ENCODE results near the gene CMKLR1.

CMKLR1 gene

DNA sequence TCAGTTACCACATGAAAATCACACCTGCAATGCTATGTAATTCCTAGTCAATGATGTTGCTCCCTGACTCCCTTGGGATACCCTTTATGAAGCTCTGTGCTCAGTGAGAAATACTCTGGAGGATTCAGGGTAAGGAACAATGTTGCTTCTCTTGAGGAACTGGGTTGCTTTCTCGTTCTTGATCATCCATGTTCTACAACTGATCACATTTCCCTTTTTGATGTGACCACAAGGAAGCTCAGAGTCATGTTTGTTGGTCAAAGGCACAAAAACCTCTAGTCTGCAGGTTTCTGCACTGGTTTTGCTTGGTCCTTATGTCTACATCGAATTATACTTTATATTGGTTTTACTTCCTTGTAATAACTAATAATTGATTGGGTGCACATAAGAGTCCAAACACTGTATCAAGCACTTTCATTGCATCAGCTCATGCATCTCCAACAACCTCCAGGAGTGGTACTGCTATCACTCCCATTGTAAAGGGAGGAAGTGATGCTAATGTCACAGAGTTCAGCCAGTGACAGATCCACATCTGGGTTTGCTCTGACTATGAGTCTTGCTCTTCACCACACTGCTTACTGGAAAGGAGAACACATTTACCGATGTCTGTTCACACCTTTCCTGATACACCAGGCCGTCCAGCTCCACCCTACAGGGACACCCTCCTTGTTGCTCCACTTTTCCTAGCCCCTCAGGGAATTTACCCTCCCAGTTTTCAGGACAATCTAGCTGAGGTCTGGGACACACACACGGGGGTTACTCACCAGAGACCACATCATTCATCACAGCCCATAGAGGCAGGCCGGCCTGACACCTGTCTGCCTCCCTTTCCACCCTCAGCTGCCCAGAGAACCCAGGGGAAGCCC, 41.0 kb downstream of the CMKLR1 start:
- no peak for DNase-seq

DNA sequence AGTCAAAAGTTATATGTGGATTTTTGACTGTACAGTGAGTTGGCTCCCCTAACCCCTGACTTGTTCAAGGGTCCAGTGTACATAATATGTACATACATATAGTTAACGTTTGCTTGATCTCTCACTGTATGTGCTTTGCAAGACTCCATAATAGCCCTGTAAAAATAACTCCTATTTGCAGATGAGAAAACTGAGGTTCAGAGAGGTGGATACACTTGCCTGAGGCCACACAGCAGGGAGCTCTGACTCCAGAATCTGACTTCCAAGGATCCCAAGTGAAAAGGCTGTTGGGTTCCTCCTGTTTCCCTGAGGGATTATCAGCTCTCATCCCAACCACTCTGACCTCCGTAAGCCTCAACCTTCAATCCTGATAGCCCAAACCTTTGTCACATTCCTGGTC, 41.7 kb downstream of the CMKLR1 start:
- DNase-seq, result no peak

DNA sequence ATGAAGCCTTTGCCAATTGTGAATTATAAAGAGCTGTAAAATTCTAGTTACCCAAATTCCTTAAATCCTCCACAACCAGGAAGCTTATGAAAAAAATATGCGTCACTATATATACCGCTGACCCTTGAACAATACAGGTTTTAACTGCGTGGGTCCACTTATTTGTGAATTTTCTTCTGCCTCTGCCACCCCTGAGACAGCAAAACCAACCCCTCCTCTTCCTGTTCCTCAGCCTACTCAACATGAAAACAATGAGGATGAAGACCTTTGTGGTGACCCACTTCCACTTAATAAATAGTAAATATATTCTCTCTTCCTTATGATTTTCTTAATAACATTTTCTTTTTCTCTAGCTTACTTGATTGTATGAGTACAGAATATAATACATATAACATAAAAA, 42.2 kb downstream of the CMKLR1 start:
- peak; percentile 19 for DNase-seq

DNA sequence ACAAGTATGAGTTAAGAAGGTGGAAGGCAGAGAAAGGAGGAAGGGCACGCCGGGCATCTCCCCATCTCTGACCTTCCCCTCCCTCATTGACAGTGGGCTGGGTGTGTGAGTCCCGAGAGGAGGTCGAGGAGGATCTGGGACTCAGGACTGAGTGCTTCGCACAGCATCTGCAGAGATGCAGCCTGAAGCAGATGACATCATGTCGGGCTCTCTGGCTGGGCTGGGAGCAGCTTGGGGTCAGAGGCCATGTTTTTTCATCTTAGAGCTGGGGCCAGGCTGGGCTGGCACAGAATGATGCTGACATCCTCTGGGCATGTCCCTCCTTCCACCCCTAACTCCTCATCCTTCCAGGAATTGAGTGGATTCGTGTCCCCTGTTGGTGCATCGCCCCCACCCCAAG, 43.5 kb downstream of the CMKLR1 start:
- no peak for DNase-seq

DNA sequence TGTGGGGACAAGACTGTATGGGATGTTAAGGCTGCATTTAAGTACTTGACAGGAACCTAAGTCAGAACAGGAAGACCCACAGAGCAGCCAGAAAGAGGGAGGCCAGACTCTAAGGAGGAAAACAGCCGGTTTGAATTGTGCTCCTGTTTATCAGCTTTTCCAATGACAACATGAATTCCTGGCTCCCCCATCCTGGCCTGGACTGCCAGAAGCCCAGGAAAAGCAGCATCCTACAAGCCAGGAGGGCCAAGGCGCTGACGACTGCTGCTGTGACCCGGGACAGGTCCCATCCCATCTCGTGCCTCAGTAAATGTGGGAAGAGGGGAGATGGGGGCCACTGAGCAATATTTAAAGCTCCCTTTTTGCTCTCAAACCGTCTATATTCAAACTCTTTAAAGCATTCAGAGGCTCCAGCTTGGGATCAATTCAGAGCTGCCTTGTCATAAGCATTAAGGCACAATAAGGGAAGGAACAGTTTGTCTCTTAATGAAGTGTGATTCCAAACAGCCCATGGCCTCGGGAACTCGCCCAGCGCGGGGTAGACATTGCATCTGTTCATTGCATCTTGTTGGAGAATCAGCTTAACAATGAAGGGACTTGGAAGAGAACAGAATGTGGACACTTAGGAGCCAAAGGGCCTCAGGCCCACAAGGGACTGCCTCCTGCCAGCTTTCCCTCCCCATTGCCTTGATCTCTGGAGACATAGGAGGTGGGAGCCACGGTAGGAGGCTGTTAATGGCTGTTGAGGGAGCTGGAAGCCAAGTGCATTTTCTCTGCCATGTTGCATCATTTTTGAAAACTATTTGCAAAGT, 49.6 kb downstream of the CMKLR1 start:
- no peak for DNase-seq

DNA sequence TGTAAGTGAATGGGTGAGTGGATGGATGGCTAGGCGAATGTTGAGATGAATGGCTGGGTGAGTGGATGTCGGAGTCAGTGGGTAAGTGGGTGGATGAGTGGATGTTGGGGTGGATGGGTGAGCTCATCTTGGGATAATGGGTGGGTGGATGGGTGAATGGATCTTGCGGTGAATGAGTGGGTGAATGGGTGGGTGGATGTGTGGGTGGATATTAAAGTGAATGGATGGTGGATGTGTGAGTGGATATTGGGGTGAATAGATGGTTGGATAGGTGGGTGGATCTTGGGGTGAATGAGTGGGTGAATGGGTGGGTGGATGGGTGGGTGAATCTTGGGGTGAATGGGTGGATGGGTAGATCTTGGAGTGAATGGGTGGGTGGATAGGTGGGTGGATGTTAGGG, 51.9 kb downstream of the CMKLR1 start:
- DNase-seq, result no peak

DNA sequence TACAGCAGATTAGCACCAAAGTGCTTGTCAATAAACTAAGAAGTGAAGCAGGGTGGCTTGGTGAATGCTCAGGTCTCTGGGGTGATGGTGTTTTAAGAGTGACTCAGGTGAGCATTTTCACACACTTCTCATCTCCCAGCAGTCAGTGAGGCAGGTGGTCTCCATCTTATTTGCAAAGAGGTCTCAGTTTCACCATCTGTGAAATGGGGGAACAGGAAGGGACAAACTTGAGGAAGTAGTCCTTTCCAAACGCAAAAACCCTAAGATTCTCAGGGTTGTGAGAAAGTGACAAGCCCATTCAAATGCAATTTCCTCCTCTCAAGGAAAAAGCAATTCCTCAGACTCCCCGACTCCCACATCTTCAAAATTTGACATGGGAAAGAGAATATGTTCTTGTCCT, 54.1 kb downstream of the CMKLR1 start:
- DNase-seq, result no peak

DNA sequence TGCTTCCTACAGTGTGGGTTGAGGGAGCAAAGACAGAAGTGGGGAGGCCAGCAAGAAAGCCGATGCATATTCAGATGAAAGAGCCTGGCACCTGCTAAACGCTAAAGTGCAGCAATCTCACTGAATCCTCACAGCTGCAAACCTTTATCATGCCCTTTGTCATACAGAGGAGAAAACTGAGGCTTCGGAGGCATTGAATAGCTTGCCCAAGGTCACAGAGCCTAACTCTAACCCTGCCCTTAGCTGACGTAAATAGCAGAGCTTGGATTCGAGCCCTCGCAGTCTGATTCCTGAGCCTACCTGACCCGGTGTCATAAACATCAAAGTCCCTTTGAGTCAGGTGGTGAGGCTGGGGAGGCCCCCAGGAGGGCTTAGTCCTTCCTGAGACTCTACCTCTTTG, 54.9 kb downstream of the CMKLR1 start:
- no peak for DNase-seq

DNA sequence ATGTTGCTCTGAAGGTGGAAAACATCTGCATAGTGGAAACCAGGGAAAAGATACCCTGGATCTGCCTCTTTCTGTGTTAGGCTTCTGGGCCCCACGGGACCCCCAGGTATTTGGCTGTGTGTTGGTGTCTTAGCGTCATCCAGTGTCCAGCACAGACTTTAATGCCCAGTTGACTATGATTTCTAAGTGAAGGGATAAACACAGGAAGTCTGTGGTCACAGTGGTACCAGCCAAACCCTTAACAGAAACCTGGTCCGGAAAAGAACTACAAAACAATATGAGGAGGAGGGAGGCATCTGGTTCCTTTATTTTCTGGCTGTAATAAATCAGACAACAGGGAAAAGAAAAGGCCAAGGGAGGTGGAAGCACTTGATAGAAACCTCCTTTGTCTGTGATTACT, 56.4 kb downstream of the CMKLR1 start:
- DNase-seq, result no peak

DNA sequence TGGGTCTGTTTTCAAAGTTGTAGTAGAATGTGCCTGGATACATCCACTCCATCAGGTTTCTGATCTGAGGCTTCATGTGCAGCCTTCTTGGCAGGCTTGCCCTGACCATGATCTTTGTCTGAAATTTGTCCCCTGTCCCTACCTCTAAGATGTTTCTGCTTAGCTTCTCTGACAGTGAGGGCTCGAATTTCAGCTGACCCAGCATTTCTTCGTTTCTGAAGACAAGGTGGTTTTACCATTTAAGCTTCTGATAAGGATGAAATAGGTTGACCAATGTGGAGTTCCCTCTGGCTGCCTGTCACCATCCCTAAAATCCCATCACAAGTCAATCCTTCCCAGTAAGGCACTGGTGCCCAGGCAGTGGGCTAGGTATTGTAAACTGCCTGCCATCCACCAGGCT, 57.0 kb downstream of the CMKLR1 start:
- DNase-seq, result no peak

DNA sequence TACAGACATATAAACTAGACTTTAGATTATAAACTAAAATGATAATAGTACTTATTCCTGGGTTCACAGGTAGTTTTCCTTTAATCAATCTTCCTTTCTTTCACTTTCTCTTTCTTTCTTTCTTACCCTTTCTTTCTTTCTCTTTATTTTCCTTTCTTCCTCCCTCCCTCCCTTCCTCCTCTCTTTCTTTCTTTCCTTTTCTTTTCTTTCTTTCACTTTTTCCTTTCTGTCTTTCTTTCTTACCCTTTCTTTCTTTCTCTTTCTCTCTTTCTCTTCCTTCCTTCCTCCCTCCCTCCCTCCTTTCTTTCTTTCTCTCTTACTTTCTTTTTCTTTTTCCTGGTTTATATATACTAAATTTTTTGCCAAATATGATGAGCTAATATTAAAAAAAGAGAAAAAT, 61.5 kb downstream of the CMKLR1 start:
- DNase-seq, result no peak

DNA sequence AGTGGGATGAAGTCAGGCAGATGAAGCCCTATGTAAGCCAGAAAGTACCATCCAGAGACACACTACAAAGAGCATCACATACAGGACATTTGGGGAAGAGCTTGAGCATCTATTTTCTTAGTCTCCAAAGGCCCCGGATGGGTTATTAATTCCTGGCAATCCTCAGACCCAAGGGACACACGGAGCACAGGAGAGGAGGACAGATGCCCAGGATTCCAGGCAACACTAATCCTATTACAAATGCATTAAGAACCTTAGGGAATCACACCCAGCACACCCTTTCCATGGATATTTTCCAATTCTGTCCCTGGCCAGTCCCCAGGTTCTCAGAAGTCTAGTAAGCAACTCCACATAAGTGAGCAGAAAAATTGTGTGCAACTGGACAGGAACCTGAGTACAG, 65.9 kb downstream of the CMKLR1 start:
- no peak for DNase-seq

DNA sequence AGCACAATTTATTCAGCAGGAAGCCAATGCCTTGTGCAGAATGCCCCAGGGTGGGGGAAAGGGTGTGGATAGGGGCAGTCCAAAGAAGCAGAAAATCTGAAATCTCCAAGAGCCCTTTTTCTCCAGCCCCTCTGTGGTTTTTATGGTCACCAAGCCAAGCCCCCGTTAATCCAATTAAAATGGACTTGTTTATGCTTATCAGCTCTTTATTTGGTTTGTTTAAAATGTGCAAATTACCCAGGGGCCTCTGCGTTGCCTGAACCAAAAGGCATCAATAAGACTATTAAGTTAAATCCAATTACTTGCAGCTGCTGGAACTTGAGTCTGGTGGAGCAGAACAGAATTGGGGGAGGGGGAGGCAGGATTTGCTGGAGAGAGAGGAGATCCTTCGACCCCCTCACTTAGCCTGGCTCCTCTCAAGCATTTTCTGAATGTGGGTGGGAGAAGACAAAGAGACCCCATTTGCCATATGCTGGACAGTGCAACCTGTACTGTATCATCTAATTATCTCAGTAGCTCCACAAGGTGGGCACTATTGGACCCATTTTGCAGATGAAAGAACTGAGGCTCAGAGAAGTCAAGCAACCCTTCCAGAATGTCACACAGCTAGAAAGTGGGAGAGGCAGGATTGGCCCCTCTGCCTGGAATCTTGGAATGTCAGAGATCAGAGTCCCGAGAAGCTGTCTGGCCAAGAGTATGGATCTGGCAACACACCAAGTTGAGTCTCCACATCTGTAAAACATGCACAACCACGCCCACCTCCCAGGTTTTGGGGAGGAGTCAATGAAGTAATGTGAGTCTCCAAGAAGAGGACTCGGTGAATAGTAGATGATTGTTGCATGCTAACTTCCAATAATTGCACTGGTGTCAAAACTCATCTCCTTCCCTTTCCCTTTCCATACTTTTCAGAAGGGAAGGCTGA, 66.9 kb downstream of the CMKLR1 start:
- no peak for DNase-seq

DNA sequence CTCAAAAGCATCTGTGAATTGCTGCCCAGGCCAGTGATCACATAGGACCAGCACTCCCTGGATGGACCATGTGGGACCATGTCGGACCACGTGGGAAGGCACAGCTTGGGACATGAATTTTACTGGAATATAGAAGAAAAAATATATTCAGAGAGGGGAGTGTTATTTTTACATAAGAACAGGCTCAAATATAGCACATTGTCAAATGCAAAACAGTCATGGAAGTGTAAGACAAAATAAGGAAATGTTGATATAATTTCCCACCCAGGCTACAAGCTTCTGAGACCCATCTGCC, 68.3 kb downstream of the CMKLR1 start:
- DNase-seq, result no peak

DNA sequence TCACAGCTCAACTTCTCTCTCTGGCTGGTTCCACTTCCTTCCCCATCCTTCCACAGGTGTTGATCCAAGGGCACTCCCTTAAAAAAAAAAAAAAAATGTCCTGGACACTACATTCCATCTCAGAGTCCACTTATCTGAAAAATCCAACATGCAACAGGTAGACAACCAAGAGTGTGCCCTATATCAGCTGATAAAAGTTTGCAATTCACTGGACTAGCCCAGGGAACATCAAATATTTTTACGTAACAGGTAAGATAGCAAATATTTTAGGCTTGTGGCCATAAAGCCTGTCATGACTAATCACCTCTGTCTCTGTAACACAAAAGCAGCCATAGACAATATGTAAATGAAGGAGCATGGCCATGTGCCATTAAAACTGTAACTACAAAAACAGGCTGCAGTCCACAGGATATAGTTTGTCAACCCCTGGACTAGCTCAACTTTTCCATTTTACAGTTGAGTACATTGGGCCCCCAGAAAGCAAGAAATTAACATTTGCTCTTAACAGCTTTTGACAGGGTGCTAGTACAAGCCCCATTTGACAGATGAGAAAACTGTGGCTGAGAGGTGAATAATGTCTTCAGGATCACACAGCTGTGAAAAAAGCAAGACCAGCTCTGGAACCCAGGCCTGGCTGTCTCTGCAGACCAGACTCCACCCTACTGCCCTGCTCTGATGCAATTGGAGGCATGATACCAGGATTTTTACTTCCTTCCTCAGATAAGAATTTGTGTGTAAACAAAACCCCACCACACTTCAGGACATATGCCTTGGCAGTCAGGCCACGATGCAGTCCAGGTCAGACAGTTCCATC, 68.9 kb downstream of the CMKLR1 start:
- no peak for DNase-seq

DNA sequence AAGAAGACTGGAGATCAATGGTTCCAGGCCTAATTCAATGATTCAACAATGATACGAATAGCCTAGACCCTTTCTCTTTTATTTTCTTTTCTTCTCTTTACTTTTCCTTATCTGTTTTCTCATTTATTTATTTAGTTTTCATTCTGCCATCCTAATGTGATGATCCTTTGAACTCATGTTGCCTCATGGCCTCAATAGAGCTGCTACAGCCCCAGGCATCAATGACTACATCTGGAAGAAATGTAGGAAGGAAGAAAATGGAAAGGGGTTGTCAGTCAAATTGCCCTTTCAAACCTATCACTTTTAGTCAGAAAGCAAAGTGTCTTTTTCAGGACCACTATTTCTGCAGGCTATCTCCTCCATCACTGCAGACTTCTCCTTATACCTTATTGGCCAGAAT, 69.9 kb downstream of the CMKLR1 start:
- DNase-seq, result no peak

DNA sequence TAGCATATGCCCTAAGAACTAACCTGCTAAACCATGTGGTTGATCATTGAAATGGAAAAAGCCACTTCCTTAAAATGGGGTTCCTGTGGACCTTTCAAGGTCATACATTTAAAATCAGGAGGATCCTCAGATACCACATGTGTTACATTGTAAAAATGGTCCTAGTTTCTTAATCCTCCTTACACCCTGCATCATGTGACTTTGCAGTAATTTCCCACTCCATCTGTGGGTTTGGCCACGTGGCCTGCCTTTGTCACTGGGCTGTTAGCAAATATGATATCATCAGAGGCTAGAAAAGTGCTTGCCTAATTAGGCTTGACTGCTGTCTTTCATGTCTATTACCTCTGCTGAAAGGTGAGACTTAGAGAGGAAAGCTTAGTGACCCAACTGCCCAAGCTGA, 70.7 kb downstream of the CMKLR1 start:
- no peak for DNase-seq

DNA sequence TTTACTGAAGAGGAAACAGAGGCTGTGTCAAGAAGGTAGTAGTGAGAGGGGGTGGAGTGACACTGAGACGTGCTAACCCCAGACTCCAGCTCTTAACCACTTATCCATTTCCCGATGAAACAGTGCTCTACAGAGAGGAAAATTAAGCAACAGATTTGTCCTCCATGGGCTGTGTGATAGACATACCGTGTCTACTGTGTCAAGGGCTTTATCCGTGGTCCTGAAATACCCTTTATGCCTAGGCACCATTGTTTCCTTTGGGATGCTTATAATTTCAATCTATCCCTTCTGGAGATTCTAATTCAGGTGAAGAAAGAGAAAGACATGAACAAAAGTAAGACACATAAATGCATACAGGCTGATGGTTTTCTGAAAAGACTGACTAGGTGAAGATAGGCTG, 71.7 kb downstream of the CMKLR1 start:
- DNase-seq, result no peak

DNA sequence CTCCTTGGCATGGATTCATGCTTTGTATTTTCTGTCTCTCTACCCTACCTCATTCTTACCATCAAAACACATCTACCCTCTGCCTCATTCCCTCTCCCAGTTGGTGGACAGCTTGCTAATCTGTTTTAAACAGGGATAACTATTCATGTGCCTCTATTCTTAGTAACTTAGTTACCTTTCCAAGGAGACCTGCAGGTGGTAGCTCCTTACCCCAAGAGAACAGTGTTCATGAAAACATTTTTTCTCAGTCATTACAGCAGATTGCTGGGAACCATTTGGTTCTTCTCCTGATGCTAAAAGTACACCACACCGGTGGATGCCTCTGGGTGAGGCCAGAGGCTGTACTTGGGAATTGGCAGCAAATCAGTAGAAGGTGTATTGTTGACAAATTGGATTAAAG, 73.0 kb downstream of the CMKLR1 start:
- DNase-seq, result no peak

DNA sequence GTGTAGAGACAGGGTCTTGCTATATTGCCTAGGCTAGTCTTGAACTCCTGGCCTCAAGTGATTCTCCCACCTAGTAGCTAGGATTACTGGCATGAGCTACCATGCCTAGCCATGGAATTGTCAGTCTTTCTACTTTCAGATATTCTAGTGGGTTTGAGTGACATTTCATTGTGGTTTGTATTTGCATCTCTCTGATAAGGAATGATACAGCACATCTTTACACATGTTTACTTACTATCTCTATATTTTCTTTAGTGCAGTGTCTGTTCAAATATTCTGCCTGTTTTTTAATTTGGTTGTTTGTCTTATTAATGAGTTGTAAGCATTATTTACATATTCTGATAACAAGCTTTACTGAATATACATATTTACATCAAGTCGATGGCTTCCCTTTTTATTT, 73.6 kb downstream of the CMKLR1 start:
- no peak for DNase-seq

DNA sequence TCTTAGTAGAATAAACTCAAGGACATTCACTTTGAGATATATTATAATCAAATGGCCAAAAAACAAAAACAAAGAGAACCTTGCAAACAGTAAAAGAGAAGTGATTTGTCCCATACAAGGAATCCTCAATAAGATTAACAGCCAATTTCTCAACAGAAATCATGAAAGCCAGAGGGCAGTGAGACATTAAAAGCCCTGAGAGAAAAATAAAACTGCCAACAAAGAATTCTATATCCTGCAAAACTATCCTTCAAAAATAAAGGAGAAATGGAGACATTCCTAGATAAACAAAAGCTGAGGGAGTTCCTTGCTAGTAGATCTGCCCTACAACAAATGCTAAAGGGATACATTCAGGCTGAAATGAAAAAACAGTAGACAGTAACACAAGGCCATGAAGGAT, 78.1 kb downstream of the CMKLR1 start:
- no peak for DNase-seq

DNA sequence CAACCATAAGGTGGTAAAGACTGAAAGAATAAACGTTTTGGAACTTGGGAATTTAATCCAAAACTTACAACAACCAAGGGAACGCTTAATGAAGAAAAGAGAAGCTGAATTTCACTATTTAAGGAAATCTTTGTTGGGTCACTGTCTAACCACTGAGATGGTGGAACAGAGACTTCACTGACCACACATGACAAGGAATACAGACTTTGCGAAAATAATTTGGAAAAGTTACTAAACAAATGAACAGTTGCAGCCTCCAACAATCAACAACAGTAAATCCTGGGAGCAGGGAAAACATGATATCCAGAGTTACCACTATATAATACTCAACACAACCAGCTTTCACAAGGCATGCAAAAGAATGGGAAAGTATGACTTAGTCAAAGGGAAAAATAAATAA, 79.1 kb downstream of the CMKLR1 start:
- DNase-seq, result no peak

Measured in CD4-positive, alpha-beta T cell treated with Interleukin-12 subunit alpha and Interleukin-12 subunit beta, for 1 hour (primary cell).